ENCODE results near the gene REEP6. TPM values are rescaled to one million over a fixed set of nuclear protein-coding genes. Genes with fewer than 3 reads are reported as not detected.

REEP6 gene
- total and polyA plus RNA-seq, 7 donors, result 0.23 to 2.0 (median 1.3) TPM

DNA sequence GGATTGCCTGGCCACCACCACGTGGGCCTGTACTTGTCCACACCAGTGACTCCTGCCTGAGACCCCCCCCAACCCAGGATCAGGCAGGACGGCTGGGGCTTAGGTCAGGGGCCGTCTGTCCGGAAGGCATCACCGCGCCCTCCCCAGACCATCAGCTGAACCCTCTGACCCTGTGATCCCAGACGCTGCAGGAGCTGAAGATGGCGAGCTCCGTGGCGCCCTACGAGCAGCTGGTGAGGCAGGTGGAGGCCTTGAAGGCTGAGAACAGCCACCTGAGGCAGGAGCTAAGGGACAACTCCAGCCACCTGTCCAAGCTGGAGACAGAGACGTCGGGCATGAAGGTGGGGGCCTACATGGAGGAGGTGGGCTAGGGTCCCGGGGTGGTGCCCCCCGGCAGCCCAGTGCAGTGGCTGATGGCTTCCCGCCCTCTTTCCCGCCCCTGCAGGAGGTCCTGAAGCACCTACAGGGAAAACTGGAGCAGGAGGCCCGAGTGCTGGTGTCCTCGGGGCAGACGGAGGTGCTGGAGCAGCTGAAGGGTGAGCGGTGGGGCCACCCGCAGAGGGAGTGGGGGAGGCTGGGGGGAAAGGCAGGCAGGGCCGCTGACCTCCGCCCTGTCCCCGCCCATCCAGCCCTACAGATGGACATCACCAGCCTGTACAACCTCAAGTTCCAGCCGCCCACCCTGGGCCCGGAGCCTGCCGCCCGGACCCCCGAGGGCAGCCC is 38.0 kb upstream of the REEP6 start:
- peaks cover 0 to 95% (median 66%) of the 10 kb centered on the region in 3 donors for H3K27me3 ChIP-seq (ENCODE audit: insufficient read depth in 3 of 3, low read length in 2 of 3)
- no peak overlapping the region for H3K27ac ChIP-seq
- intact Hi-C loops (cut with DNase I), result no loop called here
- peak in 1 of 2 donors; percentile 48 for DNase-seq
- no peak overlapping the region for H3K4me3 ChIP-seq
- no peak for ATAC-seq
- H3K9me3 ChIP-seq, result no peaks in the 10 kb centered on the region
- TF ChIP-seq CTCF (IDR thresholded peaks at IDR 0.05), result no peak
- 24 to 36% (median 29%) methylated on average over 26 to 30 of the region's 30 CpGs for WGBS, 3 donors
- no peaks in the 10 kb centered on the region for H3K4me1 ChIP-seq
- H3K36me3 ChIP-seq (ENCODE audit: insufficient read depth in 1 of 2, low read depth in 1 of 2), result no peaks in the 10 kb centered on the region

GRCh38 chr19:1453525-1454364 is 37.2 kb upstream of the REEP6 start:
- intact Hi-C loops (cut with DNase I), result no loop called here
- no peaks in the 10 kb centered on the region for H3K4me1 ChIP-seq
- WGBS, 3 donors, result 4 to 9% (median 6%) methylated on average over 31 to 33 of the region's 33 CpGs
- no peaks in the 10 kb centered on the region for H3K36me3 ChIP-seq (ENCODE audit: insufficient read depth in 1 of 2, low read depth in 1 of 2)
- no peak for TF ChIP-seq CTCF (IDR thresholded peaks at IDR 0.05)
- peak in 1 of 2 donors; percentile 61 for DNase-seq
- H3K4me3 ChIP-seq, result no peak overlapping the region
- ATAC-seq, result peak in 2 of 4 donors; percentile 19
- H3K27ac ChIP-seq, result no peak overlapping the region
- no peaks in the 10 kb centered on the region for H3K9me3 ChIP-seq
- peaks cover 0 to 96% (median 66%) of the 10 kb centered on the region in 3 donors for H3K27me3 ChIP-seq (ENCODE audit: insufficient read depth in 3 of 3, low read length in 2 of 3)

DNA sequence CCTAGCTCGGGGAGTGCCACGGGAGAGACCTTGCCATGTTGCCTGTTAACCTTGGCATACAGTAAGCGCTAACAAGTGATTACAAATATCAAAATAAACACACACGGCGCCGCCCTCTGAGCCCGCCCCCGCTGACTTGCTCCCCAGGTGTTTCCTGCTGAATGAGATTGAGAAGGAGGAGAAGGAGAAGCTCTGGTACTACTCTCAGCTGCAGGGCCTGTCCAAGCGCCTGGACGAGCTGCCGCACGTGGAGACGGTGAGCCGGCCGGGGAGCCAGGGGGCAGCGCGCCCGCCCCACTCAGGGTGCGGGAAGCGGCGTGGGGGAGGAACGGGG is 36.0 kb upstream of the REEP6 start:
- DNase-seq, result no peak
- Histone ChIP-seq H3K36me3 (ENCODE audit: insufficient read depth in 1 of 2, low read depth in 1 of 2) (no peaks in the 10 kb centered on the region), H3K27ac (no peak overlapping the region), H3K4me3 (no peak overlapping the region), H3K4me1 (no peaks in the 10 kb centered on the region), H3K27me3 (ENCODE audit: insufficient read depth in 3 of 3, low read length in 2 of 3) (peaks cover 0 to 84% (median 59%) of the 10 kb centered on the region in 3 donors), H3K9me3 (no peaks in the 10 kb centered on the region)
- 5 to 10% (median 6%) methylated on average over 13 to 22 of the region's 22 CpGs for WGBS, 3 donors
- ATAC-seq, result no peak
- TF ChIP-seq CTCF (IDR thresholded peaks at IDR 0.05), result no peak
- intact Hi-C loops (cut with DNase I), result no loop called here

DNA sequence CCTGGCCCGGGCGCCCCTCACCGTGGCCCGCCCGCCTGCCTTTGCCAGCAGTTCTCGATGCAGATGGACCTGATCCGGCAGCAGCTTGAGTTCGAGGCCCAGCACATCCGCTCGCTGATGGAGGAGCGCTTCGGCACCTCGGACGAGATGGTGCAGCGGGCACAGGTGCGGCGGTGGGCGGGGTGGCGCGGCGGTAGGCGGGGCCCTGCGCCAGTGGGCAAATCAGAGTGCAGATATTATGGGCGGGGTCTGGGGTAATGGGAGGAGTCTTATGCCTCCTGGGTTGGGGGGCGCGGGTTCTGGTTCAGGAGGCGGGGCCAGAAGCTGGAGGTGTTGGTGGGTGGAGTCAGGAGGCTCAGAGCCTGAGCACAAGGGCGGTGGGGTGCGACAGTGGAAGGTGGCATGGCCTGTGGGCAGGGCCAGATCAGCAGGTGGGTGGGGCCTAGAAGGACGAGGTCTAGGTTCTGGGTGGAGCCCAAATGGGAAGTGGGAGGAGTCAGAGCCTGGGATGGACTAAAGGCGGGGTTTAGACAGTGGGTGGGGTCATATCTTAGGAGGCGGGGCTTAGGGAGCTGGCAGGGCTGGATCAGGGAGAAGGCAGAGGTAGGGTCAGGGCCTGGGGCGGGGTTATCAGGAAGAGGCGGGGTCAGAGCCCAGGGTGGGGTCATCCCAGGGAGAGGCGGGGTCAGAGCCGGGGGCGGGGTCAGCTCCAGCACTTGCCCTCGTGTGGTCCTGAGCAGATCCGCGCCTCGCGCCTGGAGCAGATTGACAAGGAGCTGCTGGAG is 35.5 kb upstream of the REEP6 start:
- no peaks in the 10 kb centered on the region for H3K9me3 ChIP-seq
- intact Hi-C loops (cut with DNase I), result no loop called here
- H3K27ac ChIP-seq, result no peak overlapping the region
- H3K4me3 ChIP-seq, result no peak overlapping the region
- H3K36me3 ChIP-seq (ENCODE audit: insufficient read depth in 1 of 2, low read depth in 1 of 2), result no peaks in the 10 kb centered on the region
- WGBS, 3 donors, result 2 to 6% (median 5%) methylated on average over 34 to 42 of the region's 42 CpGs
- no peaks in the 10 kb centered on the region for H3K4me1 ChIP-seq
- TF ChIP-seq CTCF (IDR thresholded peaks at IDR 0.05), result no peak
- DNase-seq, result peak in 1 of 2 donors; percentile 74
- ATAC-seq, result peak; percentile 47 to 74 (median 66)
- H3K27me3 ChIP-seq (ENCODE audit: insufficient read depth in 3 of 3, low read length in 2 of 3), result peaks cover 0 to 78% (median 53%) of the 10 kb centered on the region in 3 donors

Measured in psoas muscle (tissue), 8 donors.